Esophagus (tissue), 2 donors: Measurements from ENCODE around the gene RAB8A. TPM values are rescaled to one million over a fixed set of nuclear protein-coding genes. Genes with fewer than 3 reads are reported as not detected.

Experiments used
- H3K27ac ChIP-seq, 2 donors: one replicate each; pipeline ENCODE4 v1.5.1; 2013; ENCODE audit warnings: low read depth in 2 of 2, mild to moderate bottlenecking in 2 of 2, inconsistent platforms in 1 of 2, low read length in 1 of 2, moderate library complexity in 1 of 2
- H3K27me3 ChIP-seq, 2 donors: one replicate each; pipeline ENCODE4 v1.6.1; 2013; ENCODE audit warnings: low read length in 2 of 2, control low read depth in 1 of 2, mild to moderate bottlenecking in 1 of 2; ENCODE audit not compliant: insufficient read depth in 2 of 2, control insufficient read depth in 1 of 2
- H3K36me3 ChIP-seq, 2 donors: one replicate each; pipeline ENCODE4 v1.6.1; 2013; ENCODE audit warnings: low read length in 1 of 2; ENCODE audit not compliant: control insufficient read depth in 2 of 2, insufficient read depth in 2 of 2
- H3K4me1 ChIP-seq, 2 donors: one replicate each; pipeline ENCODE4 v1.6.1; 2013; ENCODE audit warnings: low read length in 1 of 2; ENCODE audit not compliant: control insufficient read depth in 2 of 2, insufficient read depth in 2 of 2
- H3K4me3 ChIP-seq, 2 donors: one replicate each; pipeline ENCODE4 v1.5.1; 2013; ENCODE audit warnings: low read length in 2 of 2, mild to moderate bottlenecking in 2 of 2, low read depth in 1 of 2, moderate library complexity in 1 of 2
- H3K9me3 ChIP-seq, 2 donors: one replicate each; pipeline ENCODE4 v1.6.1; 2013; ENCODE audit warnings: mild to moderate bottlenecking in 2 of 2, low read depth in 1 of 2, low read length in 1 of 2, moderate library complexity in 1 of 2; ENCODE audit not compliant: control insufficient read depth in 2 of 2, insufficient read depth in 1 of 2
- WGBS, 2 donors: extraction: QIAGEN DNeasy Blood & Tissue Kit; methylation state at CpG; one replicate each; pipeline ENCODE4 v1.1.7; 2013; 5-methylcytosine and 5-hydroxymethylcytosine counted together
- polyA plus RNA-seq, 2 donors: library from polyadenylated mRNA; stranded (reverse); fragments of 200-250 nt; gene quantifications; one replicate each; pipeline ENCODE4 v1.2.3, GENCODE V29; 2013
- donor health status: healthy with polysubstance abuse.
- donor health status: Bipolar disorder and iron deficiency.

Gene RAB8A
- 10 to 100 TPM; 24.9 to 34.1 TPM for polyA plus RNA-seq

DNA sequence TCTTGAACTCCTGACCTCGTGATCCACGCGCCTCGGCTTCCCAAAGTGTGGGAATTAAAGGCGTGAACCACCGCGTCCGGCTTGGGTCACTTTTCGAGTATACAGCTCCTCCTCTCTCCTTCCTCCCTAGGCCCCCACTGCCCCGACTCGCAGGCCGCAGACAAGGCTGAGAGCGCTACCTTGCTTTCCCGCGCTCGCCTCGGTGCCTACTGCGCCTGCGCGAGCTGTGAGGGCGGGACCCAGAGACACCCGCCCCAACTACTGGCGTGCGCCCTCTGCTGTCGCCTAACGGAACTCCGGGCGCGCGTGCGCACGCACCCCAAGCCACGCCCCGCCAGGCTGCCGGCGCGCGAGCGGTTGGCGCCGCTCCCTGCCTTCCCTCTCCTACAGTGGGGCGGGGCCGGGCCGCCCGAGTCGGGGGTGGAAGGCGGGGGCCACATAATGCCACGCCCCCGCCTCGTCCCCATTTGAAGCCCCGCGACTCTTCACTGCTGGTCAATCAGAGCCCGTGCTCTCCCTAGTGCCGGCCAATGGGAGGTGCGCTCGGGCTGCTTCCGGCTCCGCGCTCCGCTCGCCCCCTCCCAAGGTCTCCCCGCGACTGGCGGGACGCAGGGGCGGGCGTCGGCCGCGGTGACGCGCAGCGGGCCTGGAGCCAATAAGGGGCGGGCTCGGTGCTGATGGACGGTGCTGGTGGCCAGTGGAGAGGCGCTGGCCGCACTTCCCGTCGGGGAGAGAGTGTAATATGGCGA lies at the start of gene RAB8A:
TSS of gene RAB8A (plus strand) at position 730 of the 749 bp plus-strand sequence. CDS start at position 743, 13 bp downstream.
- Histone ChIP-seq H3K4me1 (peaks cover 2 to 12% of the 10 kb centered on the region in 2 donors), H3K4me3 (peak within 1 kb of the TSS; percentile 71 to 78), H3K36me3 (no peaks in the 10 kb centered on the region), H3K9me3 (no peaks in the 10 kb centered on the region), H3K27ac (peak within 1 kb of the TSS; percentile 88 to 89), H3K27me3 (no peaks in the 10 kb centered on the region)
- WGBS, 2 donors: 1% methylated on average over 68 to 81 of the region's 81 CpGs

DNA sequence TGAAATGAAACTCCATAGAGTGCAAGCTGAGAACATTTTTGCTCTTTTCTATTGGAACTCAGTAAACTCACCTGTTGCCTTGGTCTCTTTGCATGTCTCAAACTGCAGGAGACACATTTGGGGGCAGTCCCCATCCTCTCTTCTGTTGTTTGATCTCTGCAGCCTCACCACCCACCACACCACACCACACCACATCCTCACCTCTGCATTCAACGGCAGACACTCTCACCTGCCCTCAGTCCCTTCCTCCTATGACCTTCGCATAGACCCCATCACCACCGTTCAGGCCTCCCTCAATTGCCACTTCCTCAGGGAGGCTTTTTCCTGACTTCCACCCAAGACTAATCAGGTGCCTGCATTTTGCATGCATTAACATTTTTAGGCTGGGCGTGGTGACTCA lies 49.7 kb upstream of the RAB8A start:
- peaks cover 3% of the 10 kb centered on the region in 2 donors for H3K4me1 ChIP-seq
- no peaks in the 10 kb centered on the region for H3K27me3 ChIP-seq
- H3K27ac ChIP-seq: no peak overlapping the region
- H3K4me3 ChIP-seq: no peak overlapping the region
- no peaks in the 10 kb centered on the region for H3K9me3 ChIP-seq
- 58 to 71% methylated on average over 4 of the region's 4 CpGs for WGBS, 2 donors
- no peaks in the 10 kb centered on the region for H3K36me3 ChIP-seq

DNA sequence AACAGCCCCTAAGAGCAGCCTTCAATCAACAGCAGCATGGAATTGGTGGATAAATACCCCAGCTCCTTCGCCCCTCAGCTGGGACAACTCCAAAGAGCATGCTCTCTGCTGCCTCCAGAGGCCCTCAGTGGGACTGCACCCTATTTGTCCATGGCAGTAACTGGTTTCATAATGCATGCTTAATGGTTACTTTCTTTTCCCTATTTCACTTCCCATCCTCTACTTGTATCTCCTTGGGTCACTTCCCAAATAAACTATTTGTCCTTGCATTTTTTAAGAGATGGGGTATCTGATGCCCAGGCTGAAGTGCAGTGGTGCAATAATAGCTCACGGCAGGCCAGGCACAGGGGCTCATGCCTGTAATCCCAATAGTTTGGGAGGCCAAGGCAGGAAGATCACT lies 48.9 kb upstream of the RAB8A start:
- 80 to 83% methylated on average over 2 of the region's 2 CpGs for WGBS, 2 donors

DNA sequence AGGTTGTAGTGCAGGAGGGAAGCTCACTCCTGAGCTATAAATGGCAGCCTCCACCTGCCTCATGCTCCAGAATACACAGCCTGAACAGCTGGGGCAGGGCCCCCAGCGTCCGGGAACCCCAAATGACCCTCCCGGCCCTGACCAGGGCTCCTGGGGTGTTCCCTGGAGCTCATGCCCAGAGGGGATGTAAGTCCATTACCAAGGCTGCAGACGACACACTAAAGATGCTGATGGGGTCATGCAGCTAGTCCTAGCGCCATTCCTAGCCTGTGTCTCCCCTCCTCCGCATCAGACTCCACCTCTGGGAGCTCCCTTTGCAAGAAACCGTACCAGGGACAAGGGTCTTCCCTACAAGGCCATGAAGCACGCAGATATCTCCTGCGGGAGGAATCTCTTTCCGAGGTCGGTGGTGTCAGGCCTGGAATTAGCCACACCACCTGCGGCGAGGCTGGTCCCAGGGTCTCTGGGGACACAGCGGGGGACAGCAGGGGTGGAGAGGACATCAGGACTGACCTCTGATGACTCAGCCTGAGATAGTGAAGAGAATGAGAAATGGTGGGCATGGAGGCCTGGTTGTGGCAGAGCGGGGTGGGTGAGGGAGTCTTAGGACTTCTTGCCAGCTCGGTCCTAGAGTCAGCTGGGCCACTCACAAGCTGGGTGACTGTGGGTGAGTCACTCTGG lies 47.3 kb upstream of the RAB8A start:
- H3K36me3 ChIP-seq: no peaks in the 10 kb centered on the region
- H3K9me3 ChIP-seq: no peaks in the 10 kb centered on the region
- H3K27ac ChIP-seq: peak overlapping the region in 1 of 2 donors; percentile 40
- peaks cover 3% of the 10 kb centered on the region in 2 donors for H3K4me1 ChIP-seq
- H3K27me3 ChIP-seq: no peaks in the 10 kb centered on the region
- 89 to 94% methylated on average over 16 of the region's 16 CpGs for WGBS, 2 donors
- no peak overlapping the region for H3K4me3 ChIP-seq

More for the DNA sequence above, 48.9 kb upstream of the RAB8A start:
- no peaks in the 10 kb centered on the region for H3K9me3 ChIP-seq
- peaks cover 3% of the 10 kb centered on the region in 2 donors for H3K4me1 ChIP-seq
- H3K36me3 ChIP-seq: no peaks in the 10 kb centered on the region
- H3K27me3 ChIP-seq: no peaks in the 10 kb centered on the region
- no peak overlapping the region for H3K4me3 ChIP-seq
- H3K27ac ChIP-seq: no peak overlapping the region

DNA sequence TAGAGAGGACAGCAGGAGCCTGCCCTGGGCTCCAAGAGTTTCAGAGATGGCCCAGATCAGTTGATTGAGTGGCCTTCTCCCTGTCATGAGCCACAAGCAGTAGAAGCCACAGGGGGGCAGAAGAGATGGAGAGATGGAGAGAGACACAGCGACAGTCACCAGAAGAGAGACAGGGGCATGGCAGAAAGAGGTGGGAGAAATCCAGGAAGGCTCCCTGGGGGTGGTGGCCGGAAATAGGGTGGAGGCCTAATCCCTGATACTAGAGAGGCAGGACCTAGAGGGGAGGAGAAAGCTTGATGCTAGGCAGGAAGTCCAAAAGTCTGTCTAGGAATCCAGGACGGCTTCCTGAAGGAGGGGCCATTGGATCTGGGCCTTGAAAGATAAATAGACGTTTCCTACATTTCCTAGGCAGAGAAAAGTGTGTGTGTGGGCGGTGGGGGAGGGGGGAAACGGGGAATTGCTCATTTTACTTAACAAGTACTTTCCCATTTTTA lies 45.0 kb upstream of the RAB8A start:
- WGBS, 2 donors: 29 to 30% methylated on average over 6 of the region's 6 CpGs

DNA sequence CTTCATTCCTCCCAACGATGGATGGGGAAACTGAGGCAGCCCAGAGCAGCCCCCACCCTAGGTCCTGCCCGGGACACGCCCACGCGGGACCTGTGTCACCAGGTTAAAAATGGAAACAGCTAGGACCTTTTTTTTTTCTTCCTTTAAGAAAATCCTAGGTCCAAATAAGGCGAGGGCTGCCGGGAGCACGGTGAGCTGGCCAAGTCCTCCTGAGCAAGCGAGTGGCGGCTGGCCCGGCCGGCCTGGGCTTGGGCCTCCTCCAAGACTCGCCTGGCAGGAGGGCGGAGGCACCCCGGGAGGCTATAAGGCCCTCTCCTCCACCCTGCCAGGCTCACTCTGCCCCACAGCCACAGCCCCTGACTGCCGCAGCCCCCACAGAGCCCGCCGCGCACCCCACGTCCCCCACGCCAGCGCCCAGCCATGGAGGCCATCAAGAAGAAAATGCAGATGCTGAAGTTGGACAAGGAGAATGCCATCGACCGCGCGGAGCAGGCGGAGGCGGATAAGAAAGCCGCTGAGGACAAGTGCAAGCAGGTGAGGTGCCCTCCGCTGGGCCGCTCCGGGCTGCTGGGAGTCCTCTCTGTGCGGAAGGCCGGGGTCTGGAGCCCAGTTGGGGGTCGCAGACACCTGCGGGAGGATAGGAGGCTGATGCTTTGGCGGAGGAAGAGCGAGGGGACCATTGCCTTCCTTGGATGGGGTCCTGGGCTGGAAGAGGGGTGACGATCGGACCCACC lies 44.3 kb upstream of the RAB8A start:
- Histone ChIP-seq H3K4me3 (peak overlapping the region; percentile 89 to 94), H3K9me3 (no peaks in the 10 kb centered on the region), H3K4me1 (peaks cover 3 to 17% of the 10 kb centered on the region in 2 donors), H3K36me3 (peaks cover 0 to 5% of the 10 kb centered on the region in 2 donors), H3K27me3 (no peaks in the 10 kb centered on the region), H3K27ac (peak overlapping the region; percentile 92 to 96)
- WGBS, 2 donors: 34 to 54% methylated on average over 39 to 40 of the region's 40 CpGs

More for the DNA sequence above, 45.0 kb upstream of the RAB8A start:
- H3K9me3 ChIP-seq: no peaks in the 10 kb centered on the region
- no peaks in the 10 kb centered on the region for H3K27me3 ChIP-seq
- peaks cover 3 to 17% of the 10 kb centered on the region in 2 donors for H3K4me1 ChIP-seq
- H3K4me3 ChIP-seq: peak overlapping the region in 1 of 2 donors; percentile 89
- H3K36me3 ChIP-seq: peaks cover 0 to 1% of the 10 kb centered on the region in 2 donors
- peak overlapping the region; percentile 92 to 96 for H3K27ac ChIP-seq

DNA sequence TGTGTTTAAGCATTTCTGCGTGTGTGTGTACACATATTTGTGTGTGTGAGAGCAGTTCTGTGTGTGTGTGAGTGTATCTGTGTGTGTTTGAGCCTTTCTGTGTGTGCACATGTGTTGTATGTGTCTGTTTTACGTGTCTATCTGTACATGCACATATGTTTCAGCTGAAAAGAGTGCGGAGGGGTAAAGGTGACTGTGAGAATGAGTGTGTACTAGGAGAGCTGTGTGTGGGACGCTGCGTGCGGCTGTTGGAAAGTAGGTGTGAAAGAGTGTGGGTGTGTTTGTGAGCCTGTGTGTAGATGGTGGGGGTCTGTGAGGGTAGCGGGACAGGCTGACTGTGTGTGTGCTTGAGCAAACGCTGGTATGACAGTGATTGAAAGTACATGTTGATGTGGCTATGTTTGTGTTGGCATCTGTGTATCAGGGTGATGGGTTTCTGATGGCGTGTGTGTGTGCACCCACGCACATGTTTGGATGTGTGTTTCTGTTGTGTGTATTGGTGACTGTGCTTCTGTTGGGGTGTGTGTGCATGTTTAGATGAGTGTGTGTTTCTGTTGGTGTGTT lies 42.9 kb upstream of the RAB8A start:
- Histone ChIP-seq H3K9me3 (no peaks in the 10 kb centered on the region), H3K36me3 (peaks cover 0 to 5% of the 10 kb centered on the region in 2 donors), H3K27ac (peak overlapping the region; percentile 79 to 92), H3K27me3 (no peaks in the 10 kb centered on the region), H3K4me3 (peak overlapping the region; percentile 89 to 94), H3K4me1 (peaks cover 3 to 17% of the 10 kb centered on the region in 2 donors)
- WGBS, 2 donors: 43 to 55% methylated on average over 10 of the region's 10 CpGs

DNA sequence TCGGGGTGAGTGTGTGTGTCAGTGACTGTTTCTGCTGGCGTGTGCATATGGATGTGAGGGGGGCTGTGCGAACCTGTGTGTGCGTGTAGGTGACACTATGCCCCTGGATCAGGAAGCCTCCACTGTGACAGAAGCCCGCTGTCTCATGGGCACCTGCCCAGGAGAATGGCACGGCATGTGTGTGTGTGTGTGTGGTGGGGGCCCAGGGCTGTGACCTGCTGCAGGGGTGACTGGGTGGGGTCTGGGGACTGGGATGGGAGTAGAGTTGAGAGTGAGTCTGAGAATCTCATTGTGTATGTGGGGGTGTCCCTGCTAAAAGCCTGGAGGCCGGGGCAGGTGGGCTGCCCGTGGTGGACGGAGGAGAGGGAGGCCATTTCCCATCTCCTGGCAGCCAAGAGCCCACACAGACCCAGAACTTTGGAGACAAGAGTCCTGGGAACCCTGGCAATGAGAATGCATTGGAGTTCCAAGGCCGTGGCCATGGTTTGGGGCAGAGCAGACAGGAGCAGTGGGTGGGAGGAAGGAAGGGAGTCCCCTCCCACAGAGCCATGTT lies 41.8 kb upstream of the RAB8A start:
- Histone ChIP-seq H3K4me1 (peaks cover 3 to 18% of the 10 kb centered on the region in 2 donors), H3K9me3 (no peaks in the 10 kb centered on the region), H3K27ac (peak overlapping the region; percentile 97), H3K36me3 (peaks cover 2 to 6% of the 10 kb centered on the region in 2 donors), H3K27me3 (no peaks in the 10 kb centered on the region), H3K4me3 (peak overlapping the region; percentile 89 to 94)
- WGBS, 2 donors: 46 to 63% methylated on average over 10 of the region's 10 CpGs
